Adrenal gland (tissue), 12 donors: ENCODE measurements around the gene ITGBL1. TPM values are rescaled to one million over a fixed set of nuclear protein-coding genes. Genes with fewer than 3 reads are reported as not detected.
A peak's percentile ranks its signal among the peaks of the same experiment; 100 is the strongest.

Experiments
- DNase-seq, 7 donors: peaks; one replicate each; pipeline ENCODE4 v3.0.0-alpha.2; 2019 to 2020
- H3K27ac ChIP-seq, 5 donors: fragments of 200-600 bp; sonication (generic) in 4 of 5; 1 replicate in 3 of 5; 2 replicates in 2 of 5; pipeline versions ENCODE4 v1.5.1 to v1.8.0; 2016 to 2020; ENCODE audit warnings: mild to moderate bottlenecking in 1 of 5
- H3K27me3 ChIP-seq: fragments of 200-600 bp; 2 replicates; pipeline ENCODE4 v1.8.0; 2021
- H3K36me3 ChIP-seq, 2 donors: fragments of 200-600 bp; replicated peaks in 1 of 2; 1 replicate in 1 of 2; 2 replicates in 1 of 2; pipeline versions ENCODE4 v1.5.1 to v1.8.0; 2018 to 2022
- H3K4me1 ChIP-seq, 2 donors: fragments of 200-600 bp; replicated peaks in 1 of 2; 1 replicate in 1 of 2; 2 replicates in 1 of 2; pipeline versions ENCODE4 v1.5.1 to v1.8.0; 2018 to 2021
- H3K4me3 ChIP-seq, 4 donors: fragments of 200-600 bp; sonication (generic) in 3 of 4; one replicate each; pipeline ENCODE4 v1.5.1; 2016 to 2018
- H3K9me3 ChIP-seq, 3 donors: fragments of 200-600 bp; sonication (generic) in 1 of 3; replicated peaks in 1 of 3; 1 replicate in 2 of 3; 2 replicates in 1 of 3; pipeline versions ENCODE4 v1.5.1 to v1.8.0; 2016 to 2021
- POLR2A ChIP-seq, 2 donors: fragments of 450-650 bp; IDR thresholded peaks; one replicate each; pipeline ENCODE4 v1.6.1; 2017; ENCODE audit warnings: antibody characterized with exemption in 2 of 2, mild to moderate bottlenecking in 2 of 2, moderate library complexity in 1 of 2
- WGBS, 4 donors: extraction: QIAGEN DNeasy Blood & Tissue Kit in 2 of 4; methylation state at CpG; one replicate each; pipeline versions ENCODE4 v1.1.5 to v1.1.7; 2013 to 2017; 5-methylcytosine and 5-hydroxymethylcytosine counted together
- intact Hi-C, 2 donors: fragments of 100-400 bp; cut with DNase I; formaldehyde crosslinking; loops; one replicate each; pipeline versions ENCODE4 v1.14.1 to v1.15.0; 2022 to 2023
- polyA plus RNA-seq, 3 donors: library from polyadenylated mRNA; stranded (reverse); fragments of 200-250 nt in 2 of 3; fragments of 350-450 nt in 1 of 3; fragmentation: Illumina TruSeq in 1 of 3; extraction: RNeasy Lipid Tissue Mini Kit (QIAGEN cat#74804) in 1 of 3; gene quantifications; one replicate each; pipeline ENCODE4 v1.2.3, GENCODE V29; 2013 to 2014
- total RNA-seq, 9 donors: library from RNA; depleted of rRNA in 4 of 9; stranded (reverse); fragments of >200 nt in 4 of 9; fragments of 120-200 nt in 1 of 9; fragmentation: NEBNext Ultra II Directional in 1 of 9; extraction: Animal tissue kit (Norgen Biotek cat#: 25700) in 1 of 9; gene quantifications; one replicate each; pipeline versions ENCODE4 v1.1.0 to v1.2.4, GENCODE V29; 2013 to 2023
- TF ChIP-seq, protein P1 (sequence below), 6 experiments: fragments of 450-650 bp in 4 of 6; fragments of 200-600 bp in 2 of 6; sonication (generic) in 1 of 6; IDR thresholded peaks; 1 replicate in 5 of 6; 2 replicates in 1 of 6; pipeline versions ENCODE4 v1.5.1 to v1.8.0; 2016 to 2021; ENCODE audit warnings: antibody characterized with exemption in 6 of 6, mild to moderate bottlenecking in 2 of 6, moderate library complexity in 1 of 6
- donor health status: healthy with polysubstance abuse.
- donor health status: Bipolar disorder and iron deficiency.
- donor health status: DM: yes; HTN: yes; CAD: no.
- donor health status: DM: no; HTN: no; CAD: no.
- donor health status: DM: no; HTN: no; CAD: no.
- donor health status: DM: yes; HTN: yes; CAD: no.

Gene ITGBL1
- total and polyA plus RNA-seq, 12 donors, result 1.4 to 8.3 (median 4.8) TPM

DNA sequence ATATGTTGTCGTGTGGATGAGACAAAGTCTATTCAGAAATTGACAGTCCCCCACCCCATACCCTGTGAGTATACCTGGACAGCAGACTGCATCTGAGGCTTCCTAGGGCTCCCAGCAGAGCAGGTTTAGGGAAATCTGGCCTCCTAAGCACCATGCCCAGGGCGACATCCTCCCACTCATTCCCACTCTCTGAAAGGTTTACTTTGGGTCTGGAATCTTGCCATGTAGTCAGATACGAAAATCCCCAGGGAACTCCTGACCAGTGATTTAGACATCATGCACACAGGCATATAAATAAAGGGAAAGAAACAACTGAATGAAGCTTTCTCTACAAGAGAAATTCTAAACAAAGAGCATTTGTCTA, 35.5 kb upstream of the ITGBL1 start:
- H3K4me1 ChIP-seq, result peaks cover 0 to 5% of the 10 kb centered on the region in 2 donors
- H3K4me3 ChIP-seq, result peak overlapping the region in 1 of 4 donors; percentile 77
- WGBS, 4 donors, result 20 to 32% (median 27%) methylated on average over 3 of the region's 3 CpGs
- intact Hi-C loops, result no loop called here
- peak overlapping the region in 1 of 5 donors; percentile 84 for H3K27ac ChIP-seq
- H3K27me3 ChIP-seq, result peaks cover 4% of the 10 kb centered on the region
- DNase-seq, result no peak
- H3K36me3 ChIP-seq, result no peaks in the 10 kb centered on the region
- no peak for TF ChIP-seq POLR2A (IDR thresholded peaks at IDR 0.05)
- TF ChIP-seq, protein P1, sequence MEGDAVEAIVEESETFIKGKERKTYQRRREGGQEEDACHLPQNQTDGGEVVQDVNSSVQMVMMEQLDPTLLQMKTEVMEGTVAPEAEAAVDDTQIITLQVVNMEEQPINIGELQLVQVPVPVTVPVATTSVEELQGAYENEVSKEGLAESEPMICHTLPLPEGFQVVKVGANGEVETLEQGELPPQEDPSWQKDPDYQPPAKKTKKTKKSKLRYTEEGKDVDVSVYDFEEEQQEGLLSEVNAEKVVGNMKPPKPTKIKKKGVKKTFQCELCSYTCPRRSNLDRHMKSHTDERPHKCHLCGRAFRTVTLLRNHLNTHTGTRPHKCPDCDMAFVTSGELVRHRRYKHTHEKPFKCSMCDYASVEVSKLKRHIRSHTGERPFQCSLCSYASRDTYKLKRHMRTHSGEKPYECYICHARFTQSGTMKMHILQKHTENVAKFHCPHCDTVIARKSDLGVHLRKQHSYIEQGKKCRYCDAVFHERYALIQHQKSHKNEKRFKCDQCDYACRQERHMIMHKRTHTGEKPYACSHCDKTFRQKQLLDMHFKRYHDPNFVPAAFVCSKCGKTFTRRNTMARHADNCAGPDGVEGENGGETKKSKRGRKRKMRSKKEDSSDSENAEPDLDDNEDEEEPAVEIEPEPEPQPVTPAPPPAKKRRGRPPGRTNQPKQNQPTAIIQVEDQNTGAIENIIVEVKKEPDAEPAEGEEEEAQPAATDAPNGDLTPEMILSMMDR (IDR thresholded peaks at IDR 0.05), result no peak
- no peaks in the 10 kb centered on the region for H3K9me3 ChIP-seq

DNA sequence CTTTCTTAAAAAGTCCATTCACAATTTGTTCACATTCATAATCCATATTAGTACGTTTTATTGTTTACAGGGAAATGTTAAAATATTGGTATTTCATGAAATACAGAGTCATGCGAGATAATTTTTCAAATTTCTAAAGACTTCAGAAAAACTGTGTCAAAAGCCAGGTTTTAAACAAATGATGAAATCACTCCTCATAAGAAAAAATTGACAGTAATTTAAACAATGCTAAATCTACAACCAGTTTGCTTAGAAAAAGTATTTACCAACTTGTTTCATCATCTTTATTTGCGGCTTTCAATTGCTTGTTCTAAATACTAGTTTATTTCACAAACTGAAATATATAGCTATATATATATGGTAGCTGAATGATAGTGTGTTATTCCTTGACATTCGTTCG, 35.0 kb upstream of the ITGBL1 start:
- no peak for TF ChIP-seq POLR2A (IDR thresholded peaks at IDR 0.05)
- TF ChIP-seq, protein P1 (IDR thresholded peaks at IDR 0.05), result no peak
- peaks cover 0 to 5% of the 10 kb centered on the region in 2 donors for H3K4me1 ChIP-seq
- H3K27ac ChIP-seq, result no peak overlapping the region
- intact Hi-C loops, result no loop called here
- no peak overlapping the region for H3K4me3 ChIP-seq
- H3K9me3 ChIP-seq, result no peaks in the 10 kb centered on the region
- 85 to 89% (median 86%) methylated on average over 5 of the region's 5 CpGs for WGBS, 4 donors
- H3K36me3 ChIP-seq, result no peaks in the 10 kb centered on the region
- peaks cover 4% of the 10 kb centered on the region for H3K27me3 ChIP-seq
- DNase-seq, result no peak

DNA sequence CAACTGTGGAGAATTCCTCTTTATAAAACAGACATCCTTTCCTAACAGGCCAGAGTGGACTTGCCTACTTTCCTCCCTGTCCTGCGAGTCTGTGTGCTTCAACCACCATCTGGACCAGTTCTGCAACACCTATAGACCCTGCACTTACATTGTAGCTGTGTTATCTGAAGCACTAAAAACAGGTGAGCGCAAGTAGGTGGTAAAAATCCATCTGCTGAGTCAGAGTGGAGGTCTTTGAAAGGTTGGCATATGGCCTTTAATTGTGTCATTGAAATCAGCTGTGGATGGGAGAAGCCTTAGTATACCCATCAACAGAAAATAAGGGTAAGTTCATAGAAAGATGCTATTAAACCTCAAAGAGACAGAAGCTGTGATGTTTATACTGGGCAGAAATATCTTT, 28.6 kb upstream of the ITGBL1 start:
- no peak for DNase-seq
- Histone ChIP-seq H3K4me1 (no peaks in the 10 kb centered on the region), H3K4me3 (no peak overlapping the region), H3K27ac (no peak overlapping the region), H3K36me3 (no peaks in the 10 kb centered on the region), H3K27me3 (no peaks in the 10 kb centered on the region), H3K9me3 (no peaks in the 10 kb centered on the region)
- no peak for TF ChIP-seq POLR2A (IDR thresholded peaks at IDR 0.05)
- TF ChIP-seq, protein P1 (IDR thresholded peaks at IDR 0.05), result no peak
- WGBS, 4 donors, result 80 to 91% (median 85%) methylated on average over 2 of the region's 2 CpGs
- intact Hi-C loops, result no loop called here

DNA sequence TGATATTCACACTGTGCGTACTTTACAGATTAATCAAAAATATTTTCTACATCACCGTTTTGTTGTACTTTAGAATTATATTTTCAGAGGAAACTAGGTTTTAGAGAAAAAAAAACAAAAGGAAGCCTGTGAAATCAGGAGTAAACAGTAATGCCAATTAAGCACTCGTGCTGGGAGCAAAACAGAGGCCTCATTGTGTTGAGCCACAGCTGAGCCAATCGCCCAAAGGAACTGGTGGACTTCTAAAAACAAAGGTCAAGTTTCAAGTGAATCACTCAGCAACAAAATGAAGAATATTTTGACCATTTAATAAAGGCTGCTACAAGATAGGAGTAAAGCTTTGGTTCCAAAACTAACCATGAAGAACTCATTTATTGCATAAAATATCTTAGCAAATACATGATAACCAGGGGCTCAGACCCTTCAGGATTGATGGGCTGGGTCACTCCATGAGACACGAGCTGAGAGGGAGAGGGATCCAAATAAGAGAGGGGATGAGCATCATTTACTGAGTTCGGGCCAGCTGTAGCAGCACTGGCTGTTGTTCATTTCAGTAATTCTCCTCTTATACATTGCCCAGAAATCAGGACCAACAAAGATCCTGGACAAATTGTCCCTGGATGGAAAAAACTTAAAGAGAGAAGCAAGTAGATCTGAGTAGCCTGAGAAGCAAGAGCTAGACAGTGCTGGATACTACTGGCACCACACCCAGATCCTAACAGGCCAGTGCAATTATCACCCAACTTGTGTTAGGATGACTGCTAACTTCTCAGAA, 27.9 kb upstream of the ITGBL1 start:
- Histone ChIP-seq H3K27ac (no peak overlapping the region), H3K4me1 (no peaks in the 10 kb centered on the region), H3K9me3 (no peaks in the 10 kb centered on the region), H3K27me3 (no peaks in the 10 kb centered on the region), H3K36me3 (no peaks in the 10 kb centered on the region), H3K4me3 (no peak overlapping the region)
- 52 to 62% (median 60%) methylated on average over 6 of the region's 6 CpGs for WGBS, 4 donors
- intact Hi-C loops, result no loop called here
- TF ChIP-seq, protein P1 (IDR thresholded peaks at IDR 0.05), result no peak
- no peak for TF ChIP-seq POLR2A (IDR thresholded peaks at IDR 0.05)
- no peak for DNase-seq
